NCI-H524 treated with DMSO at 0.1 percent for 48 hours (cell line): Measurements from ENCODE around the gene NIPA2.
A peak's percentile ranks its signal among the peaks of the same experiment; 100 is the strongest.
"Not testable (repeated sequence)": the region's sequence is repeated elsewhere in the genome, so short reads cannot be mapped to it uniquely, and the experiment has no call there.

ENCODE experiments used
- DNase-seq: peaks from one replicate; lab custom pipeline; 2025; lab: John Stamatoyannopoulos, UW

Gene NIPA2

GRCh38 chr15:22838292-22839042 lies at the start of gene NIPA2:
NIPA2 (plus strand) TSS chr15:22838666; CDS start chr15:22851732, 13,066 bp downstream.
- DNase-seq = peak; percentile 92

GRCh38 chr15:22794063-22794462 lies 44.4 kb upstream of the NIPA2 start:
- DNase-seq = no peak

GRCh38 chr15:22794621-22795167 lies 43.8 kb upstream of the NIPA2 start:
- no peak for DNase-seq

GRCh38 chr15:22795206-22796063 lies 43.0 kb upstream of the NIPA2 start:
- no peak for DNase-seq

- no peak for DNase-seq
Observed at GRCh38 chr15:22796079-22796478, 42.4 kb upstream of the NIPA2 start.

- no peak for DNase-seq
Observed at GRCh38 chr15:22799902-22800301, 38.6 kb upstream of the NIPA2 start.

- not testable (repeated sequence) for DNase-seq
Observed at GRCh38 chr15:22803006-22803405, 35.5 kb upstream of the NIPA2 start.

- no peak for DNase-seq
Observed at GRCh38 chr15:22806156-22806555, 32.3 kb upstream of the NIPA2 start.

- no peak for DNase-seq
Observed at GRCh38 chr15:22806664-22807063, 31.8 kb upstream of the NIPA2 start.

- DNase-seq = not testable (repeated sequence)
Observed at GRCh38 chr15:22807831-22808230, 30.6 kb upstream of the NIPA2 start.

- DNase-seq = no peak
Observed at GRCh38 chr15:22808240-22808639, 30.2 kb upstream of the NIPA2 start.

GRCh38 chr15:22808761-22809280 lies 29.6 kb upstream of the NIPA2 start:
- no peak for DNase-seq

- no peak for DNase-seq
Observed at GRCh38 chr15:22810033-22810852, 28.2 kb upstream of the NIPA2 start.

- no peak for DNase-seq
Observed at GRCh38 chr15:22810853-22811338, 27.6 kb upstream of the NIPA2 start.

GRCh38 chr15:22811640-22812039 lies 26.8 kb upstream of the NIPA2 start:
- DNase-seq = no peak

GRCh38 chr15:22813844-22814243 lies 24.6 kb upstream of the NIPA2 start:
- DNase-seq = no peak

GRCh38 chr15:22815766-22816165 lies 22.7 kb upstream of the NIPA2 start:
- DNase-seq = no peak

GRCh38 chr15:22819651-22820050 lies 18.8 kb upstream of the NIPA2 start:
- no peak for DNase-seq

GRCh38 chr15:22823495-22824128 lies 14.9 kb upstream of the NIPA2 start:
- DNase-seq = no peak

- no peak for DNase-seq
Observed at GRCh38 chr15:22827125-22827524, 11.3 kb upstream of the NIPA2 start.

GRCh38 chr15:22831473-22831872 lies 7.0 kb upstream of the NIPA2 start:
- no peak for DNase-seq
